Gastroesophageal sphincter (tissue), 4 donors: ENCODE data around the gene SFXN3. TPM values are rescaled to one million over a fixed set of nuclear protein-coding genes. Genes with fewer than 3 reads are reported as not detected.
A peak's percentile ranks its signal among the peaks of the same experiment; 100 is the strongest.

Source experiments
- ATAC-seq: fragments of 150-250 bp; one replicate; pipeline ENCODE4 v1.9.1; 2016; ENCODE audit warnings: mild to moderate bottlenecking, moderate library complexity
- H3K27ac ChIP-seq, 4 donors: fragments of 200-600 bp; sonication (generic) in 3 of 4; 1 replicate in 3 of 4; 2 replicates in 1 of 4; pipeline ENCODE4 v1.5.1; 2016 to 2019
- H3K27me3 ChIP-seq: fragments of 200-600 bp; sonication (generic); one replicate; pipeline ENCODE4 v1.5.1; 2019
- H3K36me3 ChIP-seq, 2 donors: fragments of 200-600 bp; sonication (generic); one replicate each; pipeline ENCODE4 v1.5.1; 2019; ENCODE audit warnings: control low read depth in 1 of 2
- H3K4me1 ChIP-seq, 3 donors: fragments of 200-600 bp; sonication (generic); 1 replicate in 2 of 3; 2 replicates in 1 of 3; pipeline ENCODE4 v1.5.1; 2016 to 2019; ENCODE audit warnings: control low read depth in 2 of 3
- H3K4me3 ChIP-seq, 2 donors: fragments of 200-600 bp; sonication (generic); one replicate each; pipeline ENCODE4 v1.5.1; 2019; ENCODE audit warnings: mild to moderate bottlenecking in 1 of 2, moderate library complexity in 1 of 2
- H3K9me3 ChIP-seq, 3 donors: fragments of 200-600 bp; sonication (generic); one replicate each; pipeline ENCODE4 v1.5.1; 2017 to 2019; ENCODE audit warnings: control low read depth in 2 of 3
- CTCF ChIP-seq, 4 experiments: fragments of 200-600 bp in 2 of 4; fragments of 450-650 bp in 2 of 4; sonication (generic) in 1 of 4; IDR thresholded peaks; one replicate each; pipeline ENCODE4 v1.5.1; 2017 to 2019; ENCODE audit warnings: antibody characterized with exemption in 4 of 4, mild to moderate bottlenecking in 2 of 4, moderate library complexity in 2 of 4
- EP300 ChIP-seq: sonication (generic); formaldehyde crosslinking; IDR thresholded peaks from one replicate; pipeline ENCODE4 v1.6.1; 2017; ENCODE audit warnings: antibody characterized with exemption, mild to moderate bottlenecking
- POLR2A ChIP-seq, 2 donors: fragments of 450-650 bp; IDR thresholded peaks; one replicate each; pipeline ENCODE4 v1.6.1; 2017; ENCODE audit warnings: antibody characterized with exemption in 2 of 2, mild to moderate bottlenecking in 2 of 2, moderate library complexity in 1 of 2
- POLR2AphosphoS5 ChIP-seq: sonication (generic); formaldehyde crosslinking; IDR thresholded peaks from one replicate; pipeline ENCODE4 v1.6.1; 2017; ENCODE audit warnings: antibody characterized with exemption
- WGBS, 2 donors: methylation state at CpG; one replicate each; pipeline ENCODE4 v1.1.5; 2018; ENCODE audit warnings: low coverage in 1 of 2; 5-methylcytosine and 5-hydroxymethylcytosine counted together
- total RNA-seq, 4 donors: library from RNA; depleted of rRNA; stranded (reverse); fragments of >200 nt; gene quantifications; one replicate each; pipeline ENCODE4 v1.1.0, GENCODE V29; 2016

The SFXN3 gene
- total RNA-seq, 4 donors from 2014 or later, result 47.5 to 84.2 (median 66.0) TPM

- H3K4me1 ChIP-seq, result peaks cover 0 to 57% (median 31%) of the 10 kb centered on the region in 3 donors
- peaks cover 63% of the 10 kb centered on the region for H3K27me3 ChIP-seq
- WGBS, 2 donors, result 0% methylated on average over 2 to 7 of the region's 49 CpGs
- ATAC-seq, result peak; percentile 69
- peak overlapping the region in 3 of 4 donors; percentile 57 to 78 (median 63) for H3K27ac ChIP-seq
- peak overlapping the region; percentile 29 to 58 for H3K4me3 ChIP-seq
- H3K9me3 ChIP-seq, result no peaks in the 10 kb centered on the region
- H3K36me3 ChIP-seq, result no peaks in the 10 kb centered on the region
- TF ChIP-seq CTCF (IDR thresholded peaks at IDR 0.05) (peak in 3 of 4 experiments; percentile 34 to 57 (median 39)), POLR2AphosphoS5 (no peak)
Observed at GRCh38 chr10:101066146-101066895, 35.3 kb downstream of the SFXN3 start.

- no peaks in the 10 kb centered on the region for H3K9me3 ChIP-seq
- H3K4me3 ChIP-seq, result peak overlapping the region; percentile 29 to 58
- peaks cover 0 to 51% (median 25%) of the 10 kb centered on the region in 3 donors for H3K4me1 ChIP-seq
- H3K27ac ChIP-seq, result peak overlapping the region in 3 of 4 donors; percentile 57 to 78 (median 63)
- 0% methylated on average over 4 to 9 of the region's 31 CpGs for WGBS, 2 donors
- peaks cover 69% of the 10 kb centered on the region for H3K27me3 ChIP-seq
- TF ChIP-seq EP300 (no peak), POLR2AphosphoS5 (no peak), POLR2A (IDR thresholded peaks at IDR 0.05) (no peak), CTCF (IDR thresholded peaks at IDR 0.05) (no peak)
- no peak for ATAC-seq
- no peaks in the 10 kb centered on the region for H3K36me3 ChIP-seq
Observed at GRCh38 chr10:101066896-101067355, 35.9 kb downstream of the SFXN3 start.

GRCh38 chr10:101067356-101068083 is 36.5 kb downstream of the SFXN3 start:
- ATAC-seq, result peak; percentile 54
- peaks cover 0 to 45% (median 19%) of the 10 kb centered on the region in 3 donors for H3K4me1 ChIP-seq
- TF ChIP-seq POLR2AphosphoS5 (no peak), CTCF (IDR thresholded peaks at IDR 0.05) (peak; percentile 89 to 94 (median 91))
- H3K27ac ChIP-seq, result peak overlapping the region in 3 of 4 donors; percentile 2 to 78 (median 57)
- H3K9me3 ChIP-seq, result no peaks in the 10 kb centered on the region
- peak overlapping the region; percentile 29 to 58 for H3K4me3 ChIP-seq
- peaks cover 69% of the 10 kb centered on the region for H3K27me3 ChIP-seq
- WGBS, 2 donors, result 0 to 5% methylated on average over 4 to 5 of the region's 43 CpGs
- H3K36me3 ChIP-seq, result no peaks in the 10 kb centered on the region

GRCh38 chr10:101069441-101069840 is 38.4 kb downstream of the SFXN3 start:
- no peak for ATAC-seq

More at GRCh38 chr10:101069441-101069840, 38.4 kb downstream of the SFXN3 start:
- no peak overlapping the region for H3K27ac ChIP-seq
- H3K36me3 ChIP-seq, result no peaks in the 10 kb centered on the region
- H3K27me3 ChIP-seq, result peaks cover 69% of the 10 kb centered on the region
- TF ChIP-seq POLR2AphosphoS5, result no peak
- no peak for TF ChIP-seq CTCF (IDR thresholded peaks at IDR 0.05)
- no peak for TF ChIP-seq EP300
- no peak for TF ChIP-seq POLR2A (IDR thresholded peaks at IDR 0.05)
- no peaks in the 10 kb centered on the region for H3K9me3 ChIP-seq
- H3K4me3 ChIP-seq, result no peak overlapping the region
- H3K4me1 ChIP-seq, result peaks cover 0 to 29% (median 14%) of the 10 kb centered on the region in 3 donors
- WGBS, 2 donors, result 80 to 87% methylated on average over 2 to 3 of the region's 5 CpGs
